Dermis microvascular lymphatic vessel endothelial cell (primary cell): ENCODE results near the gene RALGPS1. TPM values are rescaled to one million over a fixed set of nuclear protein-coding genes. Genes with fewer than 3 reads are reported as not detected.

Source experiments
- DNase-seq, 2 donors: peaks; one replicate each; pipeline versions ENCODE4 v3.0.0 to v3.0.0-alpha.2; 2010; ENCODE audit warnings: low read depth in 2 of 2
- total RNA-seq: library from RNA; depleted of rRNA; stranded (reverse); fragments of >200 nt; gene quantifications from 2 replicates; pipeline ENCODE4 v1.2.1, GENCODE V29; 2014

RALGPS1 gene
- 2.1 and 3.9 TPM in 2 replicates for total RNA-seq

- peak; percentile 82 to 96 for DNase-seq
These were observed at the start of gene RALGPS1 for GRCh38 chr9:126914458-126915280. TSS of gene RALGPS1 (plus strand) at chr9:126914782. CDS start at chr9:126962290, 47,508 bp downstream.

GRCh38 chr9:126869368-126869767 is 45.2 kb upstream of the RALGPS1 start:
- no peak for DNase-seq

- no peak for DNase-seq
These were observed 42.1 kb upstream of the RALGPS1 start for GRCh38 chr9:126872516-126872915.

GRCh38 chr9:126874546-126875314 is 39.9 kb upstream of the RALGPS1 start:
- no peak for DNase-seq

GRCh38 chr9:126875756-126876510 is 38.6 kb upstream of the RALGPS1 start:
- DNase-seq = no peak

GRCh38 chr9:126876531-126876930 is 38.1 kb upstream of the RALGPS1 start:
- no peak for DNase-seq

GRCh38 chr9:126877418-126877817 is 37.2 kb upstream of the RALGPS1 start:
- no peak for DNase-seq

DNA sequence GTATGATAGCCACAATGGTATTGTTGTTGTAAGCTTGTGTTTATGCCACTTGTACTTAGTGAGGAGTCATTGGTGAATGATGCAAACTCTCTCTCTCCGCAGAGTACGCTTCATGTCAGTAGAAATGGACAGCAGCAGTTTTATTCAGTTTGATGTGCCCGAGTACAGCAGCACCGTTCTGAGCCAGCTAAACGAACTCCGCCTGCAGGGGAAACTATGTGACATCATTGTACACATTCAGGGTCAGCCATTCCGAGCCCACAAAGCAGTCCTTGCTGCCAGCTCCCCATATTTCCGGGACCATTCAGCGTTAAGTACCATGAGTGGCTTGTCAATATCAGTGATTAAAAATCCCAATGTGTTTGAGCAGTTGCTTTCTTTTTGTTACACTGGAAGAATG is 35.3 kb upstream of the RALGPS1 start:
- DNase-seq = no peak

- DNase-seq = no peak
These were observed 34.2 kb upstream of the RALGPS1 start for GRCh38 chr9:126880226-126880946.

- no peak for DNase-seq
These were observed 33.6 kb upstream of the RALGPS1 start for GRCh38 chr9:126880947-126881332.

GRCh38 chr9:126882746-126883145 is 31.8 kb upstream of the RALGPS1 start:
- DNase-seq = no peak

DNA sequence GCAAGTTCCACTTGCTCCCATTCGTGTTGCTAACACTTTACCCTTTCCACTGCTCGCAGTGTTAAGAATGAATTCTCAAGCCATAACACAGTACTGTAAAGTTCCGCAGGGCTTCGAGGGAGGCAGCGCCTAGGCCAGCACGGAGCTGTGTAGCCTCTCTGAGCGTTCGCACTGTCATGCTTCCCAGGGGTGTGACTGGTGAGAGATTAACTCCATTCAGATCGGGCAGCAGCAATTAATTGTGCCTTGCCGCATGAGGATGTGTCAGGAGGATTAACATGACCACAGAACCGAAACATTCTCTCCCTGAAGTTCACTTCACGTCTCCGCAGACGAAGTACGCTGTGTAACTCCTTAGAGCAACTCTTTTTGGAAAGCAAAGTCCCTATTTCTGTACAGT is 30.9 kb upstream of the RALGPS1 start:
- DNase-seq = no peak

GRCh38 chr9:126885131-126885641 is 29.4 kb upstream of the RALGPS1 start:
- peak in 1 of 2 donors; percentile 75 for DNase-seq

- no peak for DNase-seq
These were observed 28.4 kb upstream of the RALGPS1 start for GRCh38 chr9:126886034-126886822.

- DNase-seq = no peak
These were observed 27.7 kb upstream of the RALGPS1 start for GRCh38 chr9:126886897-126887296.

- no peak for DNase-seq
These were observed 22.9 kb upstream of the RALGPS1 start for GRCh38 chr9:126891676-126892075.

- DNase-seq = no peak
These were observed 21.5 kb upstream of the RALGPS1 start for GRCh38 chr9:126893079-126893478.

DNA sequence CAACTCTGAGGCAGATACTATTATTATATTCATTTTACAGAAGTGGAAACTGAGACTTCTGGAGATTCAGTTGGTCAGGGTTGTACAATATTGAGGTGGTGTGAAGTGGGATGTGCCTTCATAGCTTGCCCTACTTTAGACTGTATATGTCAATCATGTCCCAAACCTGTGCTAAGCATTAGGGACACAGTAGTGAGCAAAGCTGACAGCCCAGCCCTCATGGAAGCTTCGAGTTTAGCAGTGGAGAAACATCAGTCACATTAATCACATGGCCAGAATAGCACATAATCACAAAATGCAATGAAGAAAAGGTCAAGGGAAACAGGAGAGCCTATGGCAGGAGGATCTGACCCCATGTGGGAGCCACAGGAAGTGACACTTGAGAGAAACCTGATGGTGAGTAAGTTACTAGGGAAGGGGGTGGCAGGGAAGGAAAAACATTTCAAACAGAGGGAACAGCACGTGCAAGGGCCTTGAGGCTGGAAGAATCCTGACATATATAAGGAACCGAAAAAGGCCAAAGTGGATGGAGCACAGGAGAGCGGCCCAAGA is 20.5 kb upstream of the RALGPS1 start:
- no peak for DNase-seq

DNA sequence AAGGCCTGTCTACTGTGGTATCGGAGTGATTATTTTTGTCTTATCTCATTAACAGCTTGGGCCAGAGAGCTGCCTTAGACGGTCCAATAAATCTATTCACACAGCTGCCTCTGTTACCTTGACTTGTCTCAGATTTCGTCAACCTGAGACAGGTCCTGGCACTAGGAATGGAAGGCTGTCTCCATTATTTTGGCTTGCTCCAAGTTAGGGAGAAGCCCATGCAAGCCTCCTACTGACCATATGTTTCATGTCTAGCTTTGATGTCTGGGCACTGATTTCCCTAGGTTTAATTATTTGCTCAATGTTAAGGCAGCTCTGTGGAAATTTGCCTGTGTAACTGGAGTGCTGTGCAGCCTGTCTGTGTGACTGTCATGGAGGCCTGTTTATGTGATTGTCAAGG is 12.4 kb upstream of the RALGPS1 start:
- no peak for DNase-seq

- DNase-seq = no peak
These were observed 10.0 kb upstream of the RALGPS1 start for GRCh38 chr9:126904586-126904985.
